Activated CD8-positive, alpha-beta memory T cell treated with anti-CD3 and anti-CD28 coated beads for 24 hours (primary cell): Measurements from ENCODE around the gene OR5K4.
"Not testable (repeated sequence)": the region's sequence is repeated elsewhere in the genome, so short reads cannot be mapped to it uniquely, and the experiment has no call there.

Source experiments
- DNase-seq: peaks from one replicate; pipeline ENCODE4 v3.0.0-alpha.2; 2020

OR5K4 gene

DNA sequence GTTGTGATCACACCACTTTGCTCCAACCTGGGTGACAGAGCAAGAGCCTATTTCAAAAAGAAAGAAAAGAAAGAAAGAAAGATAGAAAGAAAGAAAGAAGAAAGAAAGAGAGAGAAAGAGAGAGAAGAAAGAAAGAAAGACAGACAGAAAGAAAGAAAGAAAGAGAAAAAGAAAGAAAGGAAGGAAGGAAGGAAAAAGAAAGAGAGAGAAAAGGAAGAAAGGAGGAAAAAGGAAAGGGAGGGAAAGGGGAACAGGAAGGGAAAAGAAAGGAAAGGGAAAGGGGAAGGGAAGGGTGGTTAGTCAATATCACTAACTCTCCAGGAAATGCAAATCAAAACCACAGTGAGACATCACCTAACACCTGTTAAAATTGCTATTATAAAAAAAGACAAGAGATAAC, 18.2 kb downstream of the OR5K4 start:
- DNase-seq: no peak

DNA sequence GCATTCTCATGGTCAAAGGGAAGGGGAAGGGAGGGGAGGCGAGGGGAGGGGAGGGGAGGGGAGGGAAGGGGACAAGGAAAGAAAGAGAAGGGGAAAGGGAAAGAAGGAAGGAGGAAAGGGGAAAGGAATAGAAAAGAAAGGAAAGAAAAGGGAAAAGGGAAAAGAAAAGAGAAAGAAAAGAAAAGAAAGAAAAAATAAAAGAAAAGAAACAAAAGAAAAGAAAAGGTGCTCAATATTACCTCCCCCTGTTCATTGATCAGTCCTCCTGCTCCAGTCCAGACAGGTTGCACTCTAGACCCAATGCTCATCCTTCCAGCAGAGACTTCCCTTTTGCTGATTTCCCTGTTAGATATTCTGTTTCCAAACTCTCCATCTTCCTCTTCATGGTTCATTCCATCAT, 18.8 kb downstream of the OR5K4 start:
- no peak for DNase-seq

DNA sequence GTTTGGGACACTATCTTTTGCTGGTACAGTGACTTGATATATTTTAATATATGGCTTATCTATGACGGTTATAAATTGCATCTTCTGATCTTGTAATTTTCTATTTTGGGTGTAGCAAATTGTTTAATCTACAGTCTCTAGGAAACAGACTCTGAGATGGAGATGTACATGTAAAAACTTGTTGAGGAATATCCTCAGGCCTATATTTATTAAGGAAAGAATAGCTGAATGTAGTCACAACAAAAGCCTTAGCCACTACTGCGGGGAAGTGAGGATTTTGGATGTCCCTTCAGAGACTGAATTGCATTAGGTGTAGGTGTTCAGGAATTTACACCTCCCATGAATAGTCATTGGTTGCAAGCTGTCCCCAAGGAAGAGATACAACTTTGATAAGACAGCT, 23.0 kb downstream of the OR5K4 start:
- DNase-seq: no peak

DNA sequence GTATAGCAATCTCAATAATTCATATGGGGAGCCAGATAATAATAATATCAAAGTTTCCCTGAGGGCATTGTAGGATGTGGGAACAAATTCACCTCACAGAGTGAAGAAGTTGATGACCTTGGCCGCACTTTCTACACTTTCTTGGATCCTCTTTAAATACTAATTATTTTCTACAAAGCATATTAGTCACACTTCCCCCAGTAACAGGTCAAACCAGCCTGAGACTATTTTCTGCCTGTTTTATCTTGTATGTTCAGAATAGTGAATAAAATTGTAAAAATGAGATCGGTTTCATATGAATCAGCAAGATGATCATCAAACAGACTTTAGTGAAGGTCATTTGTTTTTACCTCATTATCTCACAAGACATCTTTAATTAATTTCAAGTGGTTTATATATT, 34.5 kb downstream of the OR5K4 start:
- no peak for DNase-seq

DNA sequence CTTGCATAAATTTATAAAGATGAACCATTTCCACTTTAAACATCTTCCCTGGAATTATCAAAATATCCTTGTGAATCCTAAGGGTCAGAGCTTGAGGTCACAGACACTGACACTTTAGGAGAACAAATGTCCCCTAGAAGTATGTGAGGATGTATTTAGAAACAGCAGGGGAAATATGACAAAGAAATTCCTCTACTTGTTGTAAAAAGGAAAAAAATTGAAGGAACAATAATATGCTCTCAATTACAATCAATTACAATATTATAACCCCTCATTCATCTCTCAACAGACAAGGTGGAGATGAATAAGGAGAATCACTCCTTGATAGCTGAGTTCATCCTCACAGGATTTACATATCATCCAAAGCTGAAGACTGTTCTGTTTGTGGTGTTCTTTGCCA, 36.7 kb downstream of the OR5K4 start, which contains the start of gene OR5K3:
OR5K3 (plus strand) TSS at position 301 of the 400 bp plus-strand sequence; CDS start at position 301, 0 bp downstream.
- no peak for DNase-seq

DNA sequence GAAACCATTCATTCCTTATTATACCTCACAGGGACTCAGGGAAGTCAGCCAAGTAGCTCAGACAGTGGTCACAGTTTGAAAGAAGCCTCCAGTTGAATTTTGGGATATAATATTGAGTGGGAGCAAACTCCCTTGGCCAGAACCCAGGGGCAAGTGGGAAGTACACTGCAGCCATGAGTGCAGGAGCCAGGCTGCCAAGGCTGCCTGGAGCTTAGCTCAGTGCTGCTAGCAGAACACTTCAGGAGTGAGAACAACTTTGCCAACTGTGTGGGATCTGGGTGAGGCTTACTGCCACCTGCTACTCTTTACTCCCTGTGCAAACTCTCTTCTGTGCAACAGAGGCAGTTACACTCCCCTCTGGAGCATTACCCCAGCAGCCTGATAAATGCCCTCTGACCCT, 41.4 kb downstream of the OR5K4 start:
- no peak for DNase-seq

DNA sequence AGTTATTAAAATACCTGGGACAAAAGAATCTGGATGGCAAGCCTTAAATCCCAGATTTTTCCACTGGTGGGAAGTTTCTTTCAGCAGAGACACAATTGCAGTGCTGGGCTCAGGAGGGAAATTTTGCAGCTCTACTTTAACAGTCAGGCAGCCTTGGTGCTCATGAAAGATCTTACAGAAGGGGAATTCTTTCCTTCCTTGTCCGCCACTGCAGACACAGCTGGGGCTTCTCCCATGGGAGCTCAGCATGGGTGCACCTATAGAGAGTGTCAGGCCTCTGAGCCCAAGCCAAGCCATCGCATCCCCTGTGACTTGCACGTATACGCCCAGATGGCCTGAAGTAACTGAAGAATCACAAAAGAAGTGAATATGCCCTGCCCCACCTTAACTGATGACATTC, 42.8 kb downstream of the OR5K4 start:
- not testable (repeated sequence) for DNase-seq

DNA sequence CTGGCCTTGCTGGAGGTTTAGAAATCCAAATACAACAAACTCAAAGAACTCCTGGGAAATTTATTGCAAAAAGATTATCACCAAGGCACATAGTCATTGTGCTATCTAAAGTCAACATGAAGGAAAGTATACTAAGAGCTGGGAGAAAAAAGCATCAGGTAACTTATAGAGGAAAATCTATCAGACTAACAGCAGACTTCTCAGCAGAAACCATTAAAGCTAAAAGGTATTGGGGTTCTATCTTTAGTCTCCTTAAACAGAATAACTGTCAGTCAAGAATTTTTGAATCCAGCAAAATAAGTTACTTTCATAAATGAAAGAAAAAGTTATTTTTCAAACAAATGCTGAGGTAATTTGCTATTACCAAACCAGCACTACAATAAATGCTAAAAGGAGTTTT, 44.9 kb downstream of the OR5K4 start:
- no peak for DNase-seq

DNA sequence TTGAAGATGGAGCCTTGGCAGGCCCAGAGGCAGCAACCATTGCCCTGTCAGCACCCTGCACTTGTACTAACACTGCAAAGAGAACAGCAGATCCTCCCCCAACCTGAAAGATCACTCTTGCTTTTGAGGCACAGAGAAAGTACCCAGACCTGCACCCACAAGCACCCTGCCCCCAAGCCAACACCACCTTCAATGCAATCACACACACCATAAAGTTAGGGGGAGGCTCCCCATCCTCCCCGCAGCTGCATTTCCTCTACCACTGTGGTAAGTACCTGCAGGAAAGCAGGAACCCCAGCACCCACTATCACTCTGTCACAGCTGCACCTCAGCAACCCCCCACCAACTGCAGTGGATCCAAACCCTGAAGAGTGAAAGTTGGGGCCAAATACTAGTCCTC, 48.9 kb downstream of the OR5K4 start:
- no peak for DNase-seq

DNA sequence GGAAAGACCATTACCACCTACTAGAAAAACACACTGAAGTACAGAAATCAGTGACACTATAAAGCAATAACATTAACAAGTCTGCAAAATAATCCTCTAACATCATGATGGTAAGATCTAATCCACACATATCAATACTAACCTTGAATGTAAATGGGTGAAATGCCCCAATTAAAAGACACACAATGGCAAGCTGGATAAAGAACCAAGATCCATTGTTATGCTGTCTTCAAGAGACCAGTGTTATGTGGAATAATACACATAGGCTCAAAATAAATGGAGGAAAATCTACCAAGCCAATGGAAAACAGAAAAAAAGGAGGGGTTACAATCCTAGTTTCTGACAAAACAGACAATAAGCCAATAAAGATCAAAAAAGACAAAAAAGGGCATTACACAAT, 50.4 kb downstream of the OR5K4 start:
- DNase-seq: no peak
